Activated CD8-positive, alpha-beta T cell treated with anti-CD3 and anti-CD28 coated beads for 36 hours (primary cell): Measurements from ENCODE around the gene KCTD16. TPM values are rescaled to one million over a fixed set of nuclear protein-coding genes. Genes with fewer than 3 reads are reported as not detected.

Experiments used
- ATAC-seq: fragments of 200-7000 bp; cut with Tn5 transposase; one replicate; pipeline ENCODE4 v1.10.0; 2021; ENCODE audit warnings: mild to moderate bottlenecking, moderate library complexity
- CTCF ChIA-PET: fragments of 350-600 bp; sonication (Branson Sonifier 250); formaldehyde crosslinking; loops from one replicate; lab custom pipeline; 2021; ENCODE audit warnings: antibody characterized with exemption; lab: Charles Lee
- POLR2A ChIA-PET: fragments of 350-600 bp; sonication (Branson Sonifier 250); formaldehyde crosslinking; loops from one replicate; lab custom pipeline; 2021; ENCODE audit warnings: antibody characterized with exemption; lab: Charles Lee
- DNase-seq: peaks from one replicate; pipeline ENCODE4 v3.0.0-alpha.2; 2020
- H3K27ac Mint-ChIP-seq: one replicate; pipeline ENCODE4 v1.8.0; 2021; ENCODE audit warnings: mild to moderate bottlenecking, mixed read lengths
- H3K27me3 Mint-ChIP-seq: one replicate; pipeline ENCODE4 v1.8.0; 2021; ENCODE audit warnings: mixed read lengths
- H3K36me3 Mint-ChIP-seq: one replicate; pipeline ENCODE4 v1.8.0; 2021; ENCODE audit warnings: low read depth, mixed read lengths
- H3K4me1 Mint-ChIP-seq: one replicate; pipeline ENCODE4 v1.8.0; 2021; ENCODE audit warnings: low read depth, mixed read lengths
- H3K4me3 Mint-ChIP-seq: one replicate; pipeline ENCODE4 v1.8.0; 2021; ENCODE audit warnings: mild to moderate bottlenecking, moderate library complexity, mixed read lengths
- H3K9me3 Mint-ChIP-seq: one replicate; pipeline ENCODE4 v1.8.0; 2021; ENCODE audit warnings: mixed read lengths
- CTCF ChIP-seq: fragments of 200-600 bp; IDR thresholded peaks from one replicate; pipeline ENCODE4 v1.8.0; 2022; ENCODE audit warnings: antibody characterized with exemption, mild to moderate bottlenecking
- intact Hi-C: fragments of 100-400 bp; cut with micrococcal nuclease; formaldehyde crosslinking; loops from one replicate; pipeline ENCODE4 v1.10.0; 2022
- total RNA-seq, 2 experiments: library from RNA; stranded (reverse); gene quantifications; one replicate each; pipeline ENCODE4 v1.2.3, GENCODE V29; 2021

The KCTD16 gene
- total RNA-seq, 2 experiments from 2014 or later = 0.27 to 0.29 TPM

DNA sequence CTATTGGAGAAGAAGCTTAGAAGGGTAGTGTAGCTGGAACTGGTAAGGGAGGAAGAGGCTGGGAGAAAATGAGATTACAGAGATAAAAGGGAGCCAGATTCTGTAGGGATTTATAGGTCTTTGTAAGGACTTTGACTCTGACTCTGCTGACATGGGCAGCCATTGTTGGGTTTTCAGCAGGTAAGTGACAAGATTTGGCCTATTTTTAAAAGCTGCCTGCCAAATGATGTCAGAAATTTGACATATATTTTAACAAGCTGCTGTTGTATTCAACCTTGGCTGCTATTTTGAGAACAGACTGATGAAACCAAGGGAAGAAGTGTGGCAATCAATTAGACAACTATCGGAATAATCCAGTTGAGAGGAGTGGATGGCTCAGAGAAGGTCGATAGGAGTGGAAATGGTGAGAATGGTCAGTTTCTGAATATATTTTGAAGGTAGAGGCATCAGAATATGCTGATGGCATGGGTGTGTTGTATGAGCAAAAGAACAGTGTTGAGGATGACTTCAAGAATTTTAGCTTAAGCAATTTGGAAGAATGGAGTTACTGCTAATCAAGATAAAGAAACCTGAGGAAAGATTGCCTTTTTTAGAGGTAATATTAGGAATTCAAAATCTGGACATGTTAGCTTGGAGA, 56.8 kb downstream of the KCTD16 start:
- no peak for DNase-seq
- intact Hi-C loops = no loop called here
- no peak overlapping the region for H3K27ac Mint-ChIP-seq
- no peak for ATAC-seq
- CTCF ChIA-PET = interaction anchor here (0.8 to 1.7 kb wide), 4 partner anchors 24 to 129 kb away, joined by 3 read pairs; no protein-coding TSS in a partner anchor
- H3K4me1 Mint-ChIP-seq = no peaks in the 10 kb centered on the region
- H3K27me3 Mint-ChIP-seq = peaks cover 5% of the 10 kb centered on the region
- POLR2A ChIA-PET = no interaction called here
- H3K9me3 Mint-ChIP-seq = no peaks in the 10 kb centered on the region
- no peak overlapping the region for H3K4me3 Mint-ChIP-seq
- no peaks in the 10 kb centered on the region for H3K36me3 Mint-ChIP-seq
- no peak for TF ChIP-seq CTCF

- H3K36me3 Mint-ChIP-seq = no peaks in the 10 kb centered on the region
- H3K27me3 Mint-ChIP-seq = peaks cover 8% of the 10 kb centered on the region
- POLR2A ChIA-PET = no interaction called here
- ATAC-seq = no peak
- H3K9me3 Mint-ChIP-seq = no peaks in the 10 kb centered on the region
- no peak overlapping the region for H3K27ac Mint-ChIP-seq
- no peak overlapping the region for H3K4me3 Mint-ChIP-seq
- DNase-seq = no peak
- CTCF ChIA-PET = no interaction called here
- H3K4me1 Mint-ChIP-seq = no peaks in the 10 kb centered on the region
- no peak for TF ChIP-seq CTCF
- intact Hi-C loops = no loop called here
Observed at GRCh38 chr5:144230806-144231205, 60.1 kb downstream of the KCTD16 start.

GRCh38 chr5:144232285-144232684, 61.6 kb downstream of the KCTD16 start:
- ChIA-PET POLR2A (no interaction called here), CTCF (no interaction called here)
- no peaks in the 10 kb centered on the region for H3K36me3 Mint-ChIP-seq
- TF ChIP-seq CTCF = no peak
- DNase-seq (no peak), ATAC-seq (no peak)
- H3K4me3 Mint-ChIP-seq = no peak overlapping the region
- H3K27ac Mint-ChIP-seq = no peak overlapping the region
- H3K4me1 Mint-ChIP-seq = no peaks in the 10 kb centered on the region
- intact Hi-C loops = no loop called here
- no peaks in the 10 kb centered on the region for H3K9me3 Mint-ChIP-seq
- peaks cover 8% of the 10 kb centered on the region for H3K27me3 Mint-ChIP-seq

DNA sequence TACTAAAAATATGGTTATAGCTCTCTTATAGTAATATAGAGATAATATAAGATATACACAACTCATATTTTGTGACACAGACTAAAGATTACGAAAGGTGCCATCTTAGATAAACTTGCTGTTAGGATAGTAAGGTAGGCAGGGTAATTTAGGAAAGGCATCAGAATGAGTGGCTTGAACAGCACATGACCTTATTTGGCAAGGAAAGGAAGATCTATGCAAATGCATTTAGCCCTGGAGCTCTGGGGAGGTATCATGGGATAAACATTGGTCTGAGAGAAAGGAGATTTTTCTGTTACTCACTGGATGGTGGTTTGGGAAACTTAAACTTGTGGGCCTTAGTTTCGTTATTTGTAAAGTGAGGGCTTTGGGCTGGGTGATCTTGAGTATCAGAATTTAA, 65.8 kb downstream of the KCTD16 start:
- POLR2A ChIA-PET = no interaction called here
- no peak overlapping the region for H3K4me3 Mint-ChIP-seq
- TF ChIP-seq CTCF = no peak
- H3K36me3 Mint-ChIP-seq = no peaks in the 10 kb centered on the region
- H3K4me1 Mint-ChIP-seq = no peaks in the 10 kb centered on the region
- no peak for ATAC-seq
- CTCF ChIA-PET = no interaction called here
- H3K9me3 Mint-ChIP-seq = no peaks in the 10 kb centered on the region
- peaks cover 11% of the 10 kb centered on the region for H3K27me3 Mint-ChIP-seq
- no peak overlapping the region for H3K27ac Mint-ChIP-seq
- intact Hi-C loops = no loop called here
- no peak for DNase-seq

DNA sequence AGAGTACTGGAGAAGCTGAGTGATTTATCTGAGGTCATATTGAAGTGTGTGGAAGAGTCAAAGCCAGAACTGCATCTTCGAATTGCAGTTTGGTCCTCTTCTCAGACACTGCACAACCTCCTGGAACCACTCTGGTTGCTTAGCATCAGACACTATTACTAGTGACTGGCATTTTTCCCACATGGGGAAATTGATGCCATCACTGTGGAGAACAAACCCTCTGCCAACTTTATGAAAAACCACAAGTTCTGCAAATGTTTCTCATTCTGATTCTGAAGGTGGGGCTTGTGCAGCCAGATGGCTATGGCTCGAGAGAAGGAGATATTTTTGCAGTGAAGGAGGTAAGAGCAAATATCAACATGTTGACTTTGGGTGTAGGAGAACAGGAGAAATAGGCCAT, 67.2 kb downstream of the KCTD16 start:
- Mint-ChIP-seq H3K4me3 (no peak overlapping the region), H3K27me3 (peaks cover 12% of the 10 kb centered on the region), H3K4me1 (no peaks in the 10 kb centered on the region), H3K36me3 (no peaks in the 10 kb centered on the region), H3K9me3 (no peaks in the 10 kb centered on the region), H3K27ac (no peak overlapping the region)
- CTCF ChIA-PET = no interaction called here
- intact Hi-C loops = no loop called here
- no peak for DNase-seq
- no peak for TF ChIP-seq CTCF
- no peak for ATAC-seq
- POLR2A ChIA-PET = no interaction called here
